GM12801 (cell line): ENCODE data around the gene LYPD1.

Source experiments
- TF ChIP-seq, protein P1 (sequence below): IDR thresholded peaks from one replicate; pipeline ENCODE4 v1.5.1; 2011; ENCODE audit warnings: control low read depth; ENCODE audit not compliant: insufficient read length; ENCODE audit errors: extremely low read depth

Gene LYPD1

DNA sequence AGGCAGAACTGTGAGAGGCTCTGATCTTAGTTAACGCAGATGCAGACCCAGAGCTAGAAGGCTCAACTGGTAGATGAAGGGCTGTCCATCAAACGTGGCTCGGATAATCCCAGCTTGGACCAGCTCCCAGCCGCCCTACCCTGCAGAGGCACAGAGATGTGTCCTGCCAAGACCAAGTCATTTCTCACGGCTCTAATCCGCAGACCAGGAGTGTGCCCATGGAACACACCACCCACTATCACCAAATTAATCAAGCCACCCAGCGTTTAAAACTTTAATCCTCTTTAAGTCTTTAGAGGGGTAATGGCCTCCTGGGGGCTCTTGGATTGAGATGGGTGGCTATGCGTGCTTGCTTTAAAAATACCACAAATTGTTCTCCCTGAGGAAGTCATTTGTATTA, 17.5 kb downstream of the LYPD1 start:
- TF ChIP-seq, protein P1, sequence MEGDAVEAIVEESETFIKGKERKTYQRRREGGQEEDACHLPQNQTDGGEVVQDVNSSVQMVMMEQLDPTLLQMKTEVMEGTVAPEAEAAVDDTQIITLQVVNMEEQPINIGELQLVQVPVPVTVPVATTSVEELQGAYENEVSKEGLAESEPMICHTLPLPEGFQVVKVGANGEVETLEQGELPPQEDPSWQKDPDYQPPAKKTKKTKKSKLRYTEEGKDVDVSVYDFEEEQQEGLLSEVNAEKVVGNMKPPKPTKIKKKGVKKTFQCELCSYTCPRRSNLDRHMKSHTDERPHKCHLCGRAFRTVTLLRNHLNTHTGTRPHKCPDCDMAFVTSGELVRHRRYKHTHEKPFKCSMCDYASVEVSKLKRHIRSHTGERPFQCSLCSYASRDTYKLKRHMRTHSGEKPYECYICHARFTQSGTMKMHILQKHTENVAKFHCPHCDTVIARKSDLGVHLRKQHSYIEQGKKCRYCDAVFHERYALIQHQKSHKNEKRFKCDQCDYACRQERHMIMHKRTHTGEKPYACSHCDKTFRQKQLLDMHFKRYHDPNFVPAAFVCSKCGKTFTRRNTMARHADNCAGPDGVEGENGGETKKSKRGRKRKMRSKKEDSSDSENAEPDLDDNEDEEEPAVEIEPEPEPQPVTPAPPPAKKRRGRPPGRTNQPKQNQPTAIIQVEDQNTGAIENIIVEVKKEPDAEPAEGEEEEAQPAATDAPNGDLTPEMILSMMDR: no peak

DNA sequence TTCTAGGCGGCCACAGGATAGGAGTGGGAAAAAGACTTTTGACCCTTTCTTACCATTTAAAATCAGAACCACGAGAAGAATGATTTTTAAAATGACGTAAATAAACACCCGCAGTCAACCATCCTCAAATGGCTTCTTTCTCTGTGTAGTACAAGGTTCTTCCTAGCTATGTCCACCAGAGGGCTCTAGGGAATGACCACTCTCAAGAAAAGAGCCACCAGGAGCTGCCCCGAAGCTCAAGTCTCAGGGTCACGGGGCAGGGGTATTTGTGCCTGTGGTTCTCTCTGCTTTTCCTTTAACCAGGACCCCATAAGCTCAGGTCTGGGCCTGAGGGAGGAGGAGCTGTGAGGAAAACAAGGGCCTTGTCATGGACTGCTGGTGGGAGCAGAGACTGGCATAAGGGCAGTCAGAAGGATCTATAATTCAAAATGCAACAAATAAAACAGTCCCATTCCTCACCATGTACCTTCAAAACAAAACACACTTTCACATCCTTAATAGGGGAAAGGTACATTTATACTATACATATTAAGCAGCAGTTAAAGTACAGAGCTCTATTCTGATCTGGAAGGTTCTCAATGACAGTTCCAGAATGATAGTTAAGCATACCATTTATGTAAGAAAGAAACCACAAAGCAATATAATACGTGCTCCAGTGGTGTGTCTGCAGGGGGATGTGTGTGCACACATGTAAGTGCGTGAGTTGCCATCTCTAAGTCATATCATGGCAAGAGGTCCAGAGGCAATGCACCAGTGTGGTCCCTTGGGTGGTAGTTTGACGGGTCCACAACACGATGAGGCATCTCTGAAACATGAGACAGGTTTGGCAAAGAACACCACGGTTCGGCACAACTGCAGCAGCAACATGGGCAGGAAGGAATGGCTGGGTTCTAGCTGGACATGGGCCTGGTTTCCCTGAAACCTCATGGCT, 18.6 kb downstream of the LYPD1 start:
- TF ChIP-seq, protein P1: no peak

DNA sequence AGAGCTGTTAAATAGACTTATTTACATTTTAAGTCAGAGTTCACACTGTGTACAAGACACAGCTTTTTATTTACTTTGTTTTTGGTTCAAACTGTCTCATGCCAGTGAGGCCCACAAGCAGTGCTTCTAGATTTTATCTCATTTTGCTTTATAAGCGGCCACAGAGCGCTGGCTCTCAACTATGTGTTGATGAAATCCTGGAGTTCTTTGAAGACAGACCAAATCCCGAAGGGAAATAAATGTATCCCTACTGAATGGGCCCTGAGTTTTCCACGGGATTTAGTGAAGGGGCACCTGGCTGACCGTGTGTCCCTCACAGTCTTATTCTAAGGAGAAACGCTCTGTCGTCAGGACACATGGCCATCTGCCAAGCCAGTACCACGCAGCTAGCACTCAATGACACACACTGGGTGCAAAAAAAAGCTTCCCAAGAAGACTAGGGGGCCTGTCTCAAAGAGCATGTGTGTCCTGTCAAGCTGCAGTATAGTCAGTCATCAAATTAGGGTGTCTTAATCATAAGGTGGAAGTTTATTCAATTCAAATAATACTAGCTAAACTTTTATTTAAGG, 23.4 kb downstream of the LYPD1 start:
- TF ChIP-seq, protein P1: no peak

DNA sequence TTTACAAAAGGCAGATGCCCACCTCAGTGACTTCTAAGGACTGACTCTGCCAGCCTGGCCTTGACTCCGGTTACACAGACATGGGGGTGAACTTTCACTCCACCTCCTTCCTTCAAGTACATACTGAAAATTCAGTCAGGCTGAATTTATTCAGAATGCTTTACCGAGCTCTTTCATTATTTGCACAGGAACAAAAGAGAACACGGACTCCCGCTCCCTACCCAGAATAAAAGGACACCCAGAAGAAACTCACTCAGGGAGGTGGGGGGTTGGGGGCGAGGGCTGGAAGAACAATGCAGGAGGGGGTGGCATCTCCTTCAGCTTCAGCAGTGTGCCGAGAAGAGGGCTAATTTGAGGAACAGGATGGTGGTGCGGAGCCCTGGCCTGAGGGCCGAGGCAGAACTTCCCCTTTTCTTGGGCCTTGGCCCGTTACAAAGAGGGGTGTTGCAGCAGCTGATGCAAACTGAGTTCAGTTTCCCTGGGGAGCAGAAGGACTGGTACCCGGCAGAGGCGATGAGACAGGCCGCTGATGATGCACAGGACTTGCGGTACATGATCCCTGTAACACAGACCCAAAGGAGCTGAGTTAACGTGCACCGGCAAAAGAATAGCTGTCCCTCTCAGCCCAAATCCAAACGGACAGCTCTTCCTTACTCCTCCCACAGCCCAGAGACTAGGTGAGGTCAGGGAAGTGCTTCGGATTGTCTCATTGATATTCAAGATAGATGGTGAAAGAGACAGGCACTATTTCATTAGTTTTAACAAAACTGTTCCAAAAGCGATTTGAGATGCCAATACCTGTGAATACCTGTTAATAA, 24.1 kb downstream of the LYPD1 start:
- TF ChIP-seq, protein P1: no peak

DNA sequence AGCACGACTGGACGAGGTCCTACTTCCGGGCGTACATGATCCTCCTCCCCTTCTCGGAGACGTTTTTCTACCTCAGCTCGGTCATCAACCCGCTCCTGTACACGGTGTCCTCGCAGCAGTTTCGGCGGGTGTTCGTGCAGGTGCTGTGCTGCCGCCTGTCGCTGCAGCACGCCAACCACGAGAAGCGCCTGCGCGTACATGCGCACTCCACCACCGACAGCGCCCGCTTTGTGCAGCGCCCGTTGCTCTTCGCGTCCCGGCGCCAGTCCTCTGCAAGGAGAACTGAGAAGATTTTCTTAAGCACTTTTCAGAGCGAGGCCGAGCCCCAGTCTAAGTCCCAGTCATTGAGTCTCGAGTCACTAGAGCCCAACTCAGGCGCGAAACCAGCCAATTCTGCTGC, 24.8 kb downstream of the LYPD1 start:
- TF ChIP-seq, protein P1: no peak

DNA sequence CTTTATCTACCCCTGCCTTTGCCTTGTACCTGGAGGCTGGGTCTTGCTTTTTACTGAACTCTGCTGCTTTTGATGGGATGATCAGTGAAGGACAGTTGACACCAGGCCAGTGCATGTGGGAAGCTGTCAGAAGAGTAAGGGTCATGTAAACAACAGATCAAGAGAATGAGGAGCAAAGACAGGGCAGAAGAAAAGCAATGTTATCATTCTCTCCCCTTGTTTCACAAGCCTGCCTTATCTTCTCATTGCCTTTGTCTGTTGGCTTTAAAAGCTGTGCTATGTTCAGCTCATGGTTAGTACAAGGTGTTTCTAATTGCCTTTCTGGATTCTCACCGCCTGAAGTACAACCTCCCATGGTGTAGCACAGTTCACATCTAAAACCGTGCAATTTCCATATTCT, 27.6 kb downstream of the LYPD1 start:
- TF ChIP-seq, protein P1: no peak

DNA sequence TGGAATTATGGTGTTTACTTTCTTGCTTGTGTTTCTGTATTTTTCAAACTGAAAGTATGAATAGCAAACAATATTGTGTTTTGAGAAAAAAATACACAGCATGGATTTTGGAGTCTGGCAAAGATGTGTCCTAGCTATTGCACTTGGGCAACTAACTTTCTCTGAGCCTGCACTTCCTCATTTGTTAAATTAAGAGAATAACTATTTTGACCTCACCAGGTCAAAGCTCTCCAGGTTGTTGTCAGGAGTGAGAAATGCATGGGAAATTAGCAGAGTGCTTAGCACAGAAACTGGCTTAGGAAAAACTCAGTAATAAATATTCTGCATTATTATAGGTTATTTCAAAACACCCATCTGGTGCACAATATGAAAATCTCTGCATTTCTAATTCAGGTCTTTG, 28.2 kb downstream of the LYPD1 start:
- TF ChIP-seq, protein P1: no peak
